ENCODE results near the gene PPIF. TPM values are rescaled to one million over a fixed set of nuclear protein-coding genes. Genes with fewer than 3 reads are reported as not detected.

Gene PPIF
- 35.4 and 41.4 TPM in 2 replicates for total RNA-seq

DNA sequence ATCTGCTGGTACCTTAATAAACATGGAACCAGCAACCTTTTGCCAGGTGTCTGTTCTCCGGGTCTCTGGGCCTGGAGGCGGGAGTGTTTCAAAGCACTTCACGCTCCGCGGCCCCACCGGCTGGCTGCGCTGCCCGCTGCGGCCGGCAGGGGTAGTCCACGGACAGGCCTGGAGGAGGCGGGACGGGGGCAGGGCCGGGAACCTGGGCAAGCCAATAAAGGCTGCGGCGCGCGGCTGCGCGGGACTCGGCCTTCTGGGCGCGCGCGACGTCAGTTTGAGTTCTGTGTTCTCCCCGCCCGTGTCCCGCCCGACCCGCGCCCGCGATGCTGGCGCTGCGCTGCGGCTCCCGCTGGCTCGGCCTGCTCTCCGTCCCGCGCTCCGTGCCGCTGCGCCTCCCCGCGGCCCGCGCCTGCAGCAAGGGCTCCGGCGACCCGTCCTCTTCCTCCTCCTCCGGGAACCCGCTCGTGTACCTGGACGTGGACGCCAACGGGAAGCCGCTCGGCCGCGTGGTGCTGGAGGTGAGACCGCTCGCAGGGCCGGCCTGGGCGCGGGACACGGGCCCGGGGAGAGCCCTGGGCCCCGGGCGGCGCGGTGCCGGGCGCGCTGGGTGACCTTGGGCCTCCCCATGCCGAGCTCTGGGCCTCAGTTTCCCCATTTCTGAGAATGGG is at the start of gene PPIF:
TSS of gene PPIF (plus strand) at position 244 of the 668 bp plus-strand sequence. CDS start at position 324, 80 bp downstream.

Other genes starting within 250 kb of the PPIF start
- gene ZCCHC24, start 98.2 kb downstream of the PPIF start, total RNA-seq: 5.9 and 8.3 TPM in 2 replicates
- gene EIF5AL1, start 165.1 kb downstream of the PPIF start, total RNA-seq: 0.93 and 1.6 TPM in 2 replicates
- gene SFTPA2, start 212.9 kb downstream of the PPIF start, total RNA-seq: not detected in 2 replicates

Measured in thoracic aorta endothelial cell (primary cell).